CD4-positive, alpha-beta T cell treated with Interferon gamma for 1 hour (primary cell): Measurements from ENCODE around the gene TDRD10.

ENCODE experiments used
- DNase-seq: peaks from one replicate; pipeline ENCODE4 v3.0.0-alpha.2; 2020

The TDRD10 gene

GRCh38 chr1:154583773-154584172 is 81.8 kb downstream of the TDRD10 start:
- no peak for DNase-seq

DNA sequence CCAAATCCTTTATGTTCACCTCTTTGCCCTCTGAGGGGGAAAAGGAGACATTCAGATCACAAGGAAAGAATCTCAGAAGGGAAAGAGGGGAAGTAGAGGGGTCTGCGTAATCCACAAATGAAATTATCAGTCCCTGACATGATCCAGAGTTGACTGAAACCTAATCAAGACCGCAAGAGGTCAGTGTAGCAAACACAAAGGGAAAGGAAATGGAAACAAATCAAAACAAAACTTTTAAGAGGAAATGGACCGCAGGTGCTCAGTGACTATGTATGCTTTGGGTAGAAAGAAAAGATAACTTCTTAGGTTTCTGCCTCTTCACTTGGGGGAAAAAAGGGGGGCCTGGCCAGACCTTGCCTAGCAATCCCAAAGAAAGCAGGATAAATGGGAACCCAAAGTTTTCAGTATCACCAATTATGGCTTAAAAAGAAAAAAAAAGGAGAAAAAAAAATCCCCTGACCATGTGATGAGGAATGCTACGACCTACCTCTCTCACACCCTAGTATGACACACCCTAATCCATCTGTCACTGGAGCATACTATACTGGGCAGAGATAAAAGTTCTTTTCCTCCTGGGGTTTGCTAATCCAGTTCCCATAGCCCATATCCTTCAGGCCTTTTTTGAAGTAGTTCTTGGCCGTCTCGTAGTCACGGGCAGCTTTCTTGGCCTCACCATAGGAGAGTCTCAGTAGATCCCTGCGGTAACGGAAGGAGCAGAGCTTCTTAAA is 82.4 kb downstream of the TDRD10 start:
- no peak for DNase-seq

- DNase-seq, result no peak
Observed at GRCh38 chr1:154586231-154586630, 84.2 kb downstream of the TDRD10 start.

DNA sequence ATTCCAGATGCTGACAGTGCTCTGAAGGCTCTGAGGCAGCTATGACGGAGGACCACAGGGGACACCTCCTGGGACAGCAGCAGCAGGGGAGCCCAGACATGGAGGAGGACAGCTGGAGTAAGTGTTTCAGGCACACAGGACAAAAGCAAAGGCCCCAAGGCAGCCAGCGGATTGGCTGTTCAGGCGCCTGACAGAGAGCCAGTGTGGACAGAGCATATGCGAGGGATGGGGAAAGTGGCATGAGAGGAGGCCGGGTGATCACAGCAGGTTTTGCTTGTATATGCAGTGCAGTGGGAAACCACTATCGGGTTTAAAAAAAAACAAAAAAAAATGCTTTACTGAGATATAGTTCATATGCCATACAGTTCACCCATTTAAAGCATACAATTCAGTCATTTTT is 84.6 kb downstream of the TDRD10 start:
- no peak for DNase-seq

- DNase-seq, result no peak
Observed at GRCh38 chr1:154589780-154590179, 87.8 kb downstream of the TDRD10 start.

DNA sequence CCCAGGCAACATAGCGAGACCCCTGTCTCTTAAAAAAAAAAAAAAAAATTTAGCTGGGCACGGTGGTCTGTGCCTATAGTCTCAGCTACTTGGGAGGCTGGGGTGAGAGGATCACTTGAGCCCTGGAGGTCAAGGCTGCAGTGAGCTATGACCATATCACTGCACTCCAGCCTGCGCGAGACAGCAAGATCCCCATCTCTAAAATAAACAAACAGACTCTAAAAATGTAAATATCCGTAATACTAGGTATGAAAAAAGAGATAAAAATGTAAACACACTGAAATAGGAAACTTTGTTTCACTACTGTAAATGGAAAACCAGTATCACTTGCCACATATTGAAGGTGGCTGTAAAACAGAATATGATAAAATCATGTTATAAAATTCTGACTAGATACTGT is 88.7 kb downstream of the TDRD10 start:
- no peak for DNase-seq

GRCh38 chr1:154591206-154591605 is 89.2 kb downstream of the TDRD10 start:
- no peak for DNase-seq

DNA sequence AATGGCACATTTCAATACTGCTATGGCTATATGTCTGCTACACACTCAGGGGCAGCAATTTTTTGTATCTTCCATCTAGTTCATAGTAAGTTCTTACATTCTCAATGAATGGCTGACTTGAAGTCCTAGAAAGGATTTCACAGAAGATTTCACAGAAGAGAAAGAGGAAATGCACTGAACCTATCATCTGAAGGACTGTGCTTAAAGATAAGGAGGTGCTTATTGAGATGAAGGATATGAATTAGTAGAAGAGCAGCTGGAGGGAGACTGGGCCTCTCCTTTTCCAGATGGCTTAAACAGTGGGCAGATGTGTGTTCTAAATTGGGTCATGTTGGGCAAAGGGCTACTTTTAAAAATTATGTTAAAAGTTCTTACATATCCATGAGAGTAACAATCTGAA is 91.4 kb downstream of the TDRD10 start:
- DNase-seq, result no peak

DNA sequence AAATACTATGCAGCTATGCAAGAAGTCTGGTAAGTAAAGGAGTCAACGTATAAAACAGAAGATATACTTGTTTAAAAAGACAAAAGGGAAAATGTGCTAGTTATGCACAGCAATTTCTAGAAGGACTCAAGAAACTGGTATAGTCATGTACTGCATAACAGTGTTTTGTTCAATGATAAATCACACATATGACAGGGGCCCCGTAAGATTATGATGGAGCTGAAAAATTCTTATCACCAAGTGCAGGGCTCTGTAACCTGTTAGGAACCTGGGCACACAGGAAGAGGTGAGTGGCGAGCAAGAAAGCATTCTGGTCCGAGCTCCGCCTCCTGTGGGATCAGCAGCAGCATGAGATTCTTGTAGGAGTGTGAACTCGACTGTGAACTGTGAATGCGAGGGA is 92.8 kb downstream of the TDRD10 start:
- no peak for DNase-seq

DNA sequence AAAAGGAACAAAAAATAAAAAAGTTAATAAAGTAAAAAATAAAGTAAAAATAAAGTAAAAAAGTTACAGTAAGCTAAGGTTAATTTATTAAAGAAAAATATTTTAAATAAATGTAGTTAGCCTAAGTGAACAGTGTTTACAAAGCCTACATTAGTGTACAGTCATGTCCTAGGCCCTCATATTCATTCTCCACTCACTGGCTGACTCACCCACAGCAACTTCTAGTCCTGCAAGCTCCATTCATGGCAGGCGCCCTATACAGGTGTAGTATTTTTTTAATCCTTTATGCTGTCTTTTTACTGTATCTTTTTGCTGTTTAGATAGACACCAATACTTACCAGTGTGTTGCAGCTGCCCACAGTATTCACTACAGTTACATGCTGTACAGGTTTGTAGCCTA is 93.6 kb downstream of the TDRD10 start:
- no peak for DNase-seq
